Measurements from ENCODE around the gene ARHGAP8. TPM values are rescaled to one million over a fixed set of nuclear protein-coding genes. Genes with fewer than 3 reads are reported as not detected.

The ARHGAP8 gene
- total RNA-seq, 3 donors from 2014 or later (not counting 1 experiment from before 2014, with no cell fraction given): 23.6 to 32.6 (median 26.5) TPM

- intact Hi-C loops (cut with micrococcal nuclease): no loop called here
Observed at GRCh38 chr22:44807915-44808690, 55.7 kb downstream of the ARHGAP8 start.

GRCh38 chr22:44809456-44809855, 57.1 kb downstream of the ARHGAP8 start:
- Histone ChIP-seq H3K27ac (ENCODE audit: low read length) (no peak overlapping the region), H3K27me3 (ENCODE audit: control insufficient read depth, insufficient read depth, low read length) (no peaks in the 10 kb centered on the region), H3K4me3 (ENCODE audit: low read length) (no peak overlapping the region), H3K9me3 (ENCODE audit: control insufficient read depth, insufficient read depth, low read length) (no peaks in the 10 kb centered on the region), H3K36me3 (ENCODE audit: control insufficient read depth, insufficient read depth, low read length) (no peaks in the 10 kb centered on the region), H3K4me1 (ENCODE audit: control insufficient read depth, insufficient read depth, low read length) (no peaks in the 10 kb centered on the region)
- Mint-ChIP-seq H3K36me3 (no peaks in the 10 kb centered on the region), H3K27me3 (ENCODE audit: low read depth in 2 of 2) (no peaks in the 10 kb centered on the region), H3K4me3 (no peak overlapping the region), H3K4me1 (peaks cover 5 to 6% of the 10 kb centered on the region in 2 donors), H3K27ac (no peak overlapping the region), H3K9me3 (no peaks in the 10 kb centered on the region)
- DNase-seq: no peak
- TF ChIP-seq CTCF (IDR thresholded peaks at IDR 0.05): no peak
- ATAC-seq: no peak
- 93% methylated on average over 11 of the region's 11 CpGs for WGBS (ENCODE audit: insufficient coverage)
- intact Hi-C loops (cut with micrococcal nuclease): no loop called here

More at GRCh38 chr22:44807915-44808690, 55.7 kb downstream of the ARHGAP8 start:
- Mint-ChIP-seq H3K27ac (no peak overlapping the region), H3K27me3 (ENCODE audit: low read depth in 2 of 2) (no peaks in the 10 kb centered on the region), H3K4me3 (no peak overlapping the region), H3K9me3 (no peaks in the 10 kb centered on the region), H3K36me3 (no peaks in the 10 kb centered on the region), H3K4me1 (peaks cover 5 to 6% of the 10 kb centered on the region in 2 donors)
- peak in 1 of 3 donors; percentile 22 for ATAC-seq
- H3K36me3 ChIP-seq (ENCODE audit: control insufficient read depth, insufficient read depth, low read length): no peaks in the 10 kb centered on the region
- no peaks in the 10 kb centered on the region for H3K4me1 ChIP-seq (ENCODE audit: control insufficient read depth, insufficient read depth, low read length)
- no peaks in the 10 kb centered on the region for H3K27me3 ChIP-seq (ENCODE audit: control insufficient read depth, insufficient read depth, low read length)
- WGBS (ENCODE audit: insufficient coverage): 40% methylated on average over 20 of the region's 21 CpGs
- peak in 1 of 2 donors; percentile 11 for DNase-seq
- H3K9me3 ChIP-seq (ENCODE audit: control insufficient read depth, insufficient read depth, low read length): no peaks in the 10 kb centered on the region
- no peak for TF ChIP-seq CTCF (IDR thresholded peaks at IDR 0.05)
- H3K27ac ChIP-seq (ENCODE audit: low read length): no peak overlapping the region
- H3K4me3 ChIP-seq (ENCODE audit: low read length): no peak overlapping the region

- no peaks in the 10 kb centered on the region for H3K27me3 Mint-ChIP-seq (ENCODE audit: low read depth in 2 of 2)
- H3K9me3 Mint-ChIP-seq: no peaks in the 10 kb centered on the region
- Histone ChIP-seq H3K27me3 (ENCODE audit: control insufficient read depth, insufficient read depth, low read length) (no peaks in the 10 kb centered on the region), H3K36me3 (ENCODE audit: control insufficient read depth, insufficient read depth, low read length) (no peaks in the 10 kb centered on the region), H3K9me3 (ENCODE audit: control insufficient read depth, insufficient read depth, low read length) (no peaks in the 10 kb centered on the region), H3K4me1 (ENCODE audit: control insufficient read depth, insufficient read depth, low read length) (no peaks in the 10 kb centered on the region), H3K27ac (ENCODE audit: low read length) (no peak overlapping the region), H3K4me3 (ENCODE audit: low read length) (no peak overlapping the region)
- ATAC-seq (no peak), DNase-seq (no peak)
- no peak for TF ChIP-seq CTCF (IDR thresholded peaks at IDR 0.05)
- no peak overlapping the region for H3K4me3 Mint-ChIP-seq
- peaks cover 5 to 6% of the 10 kb centered on the region in 2 donors for H3K4me1 Mint-ChIP-seq
- no peaks in the 10 kb centered on the region for H3K36me3 Mint-ChIP-seq
- H3K27ac Mint-ChIP-seq: no peak overlapping the region
- intact Hi-C loops (cut with micrococcal nuclease): no loop called here
- WGBS (ENCODE audit: insufficient coverage): 91% methylated on average over 13 of the region's 13 CpGs
Observed at GRCh38 chr22:44811141-44811540, 58.8 kb downstream of the ARHGAP8 start.

Data from natural killer cell (primary cell).